DND-41 (cell line): ENCODE measurements around the gene FAM72B.
A peak's percentile ranks its signal among the peaks of the same experiment; 100 is the strongest.
"Not testable (repeated sequence)": the region's sequence is repeated elsewhere in the genome, so short reads cannot be mapped to it uniquely, and the experiment has no call there.

Experiments
- ATAC-seq: fragments of 200-7000 bp; cut with Tn5 transposase; 3 replicates; pipeline ENCODE4 v1.9.1; 2021; ENCODE audit warnings: low read depth; ENCODE audit not compliant: insufficient read depth
- DNase-seq: peaks from one replicate; pipeline ENCODE4 v3.0.0-alpha.2; 2020
- H2AFZ ChIP-seq: 2 replicates; pipeline ENCODE4 v1.6.0; 2012; ENCODE audit warnings: low read depth, low read length
- H3K27ac ChIP-seq: 2 replicates; pipeline ENCODE4 v1.5.1; 2012; ENCODE audit warnings: low read length, inconsistent platforms
- H3K27me3 ChIP-seq: fragments of 200-600 bp; sonication (generic); 2 replicates; pipeline ENCODE4 v1.6.0; 2012; ENCODE audit warnings: low read length, mild to moderate bottlenecking, inconsistent platforms; ENCODE audit not compliant: insufficient read depth, poor library complexity
- H3K36me3 ChIP-seq: 2 replicates; pipeline ENCODE4 v1.5.1; 2012; ENCODE audit warnings: low read length, inconsistent platforms; ENCODE audit not compliant: insufficient read depth
- H3K4me1 ChIP-seq: 2 replicates; pipeline ENCODE4 v1.5.1; 2012; ENCODE audit warnings: mild to moderate bottlenecking, low read length; ENCODE audit not compliant: insufficient read depth
- H3K4me2 ChIP-seq: 2 replicates; pipeline ENCODE4 v1.6.0; 2012; ENCODE audit warnings: mild to moderate bottlenecking, moderate library complexity, low read length, inconsistent platforms; ENCODE audit not compliant: insufficient read depth
- H3K4me3 ChIP-seq, 2 experiments: fragments of 200-600 bp in 1 of 2; shearing (Covaris generic) in 1 of 2; 2 replicates each; pipeline ENCODE4 v1.5.1; 2012 to 2016; ENCODE audit warnings: inconsistent platforms in 2 of 2, low read length in 2 of 2, mild to moderate bottlenecking in 2 of 2, low read depth in 1 of 2, moderate library complexity in 1 of 2
- H3K79me2 ChIP-seq: 2 replicates; pipeline ENCODE4 v1.6.0; 2012; ENCODE audit warnings: low read length, inconsistent platforms; ENCODE audit not compliant: insufficient read depth
- H3K9ac ChIP-seq: 2 replicates; pipeline ENCODE4 v1.6.0; 2012; ENCODE audit warnings: low read depth, mild to moderate bottlenecking, inconsistent platforms, low read length, moderate library complexity
- H3K9me3 ChIP-seq: 2 replicates; pipeline ENCODE4 v1.5.1; 2012; ENCODE audit warnings: low read length, moderate library complexity, mild to moderate bottlenecking, inconsistent platforms; ENCODE audit not compliant: insufficient read depth, severe bottlenecking
- H4K20me1 ChIP-seq: 2 replicates; pipeline ENCODE4 v1.6.0; 2012; ENCODE audit warnings: low read length; ENCODE audit not compliant: insufficient read depth
- TF ChIP-seq, protein P1 (sequence below): IDR thresholded peaks from 2 replicates; pipeline ENCODE4 v1.5.1; 2012; ENCODE audit warnings: borderline replicate concordance, low read length, moderate library complexity, mild to moderate bottlenecking; ENCODE audit not compliant: poor library complexity, severe bottlenecking; ENCODE audit errors: extremely low read depth

FAM72B gene

DNA sequence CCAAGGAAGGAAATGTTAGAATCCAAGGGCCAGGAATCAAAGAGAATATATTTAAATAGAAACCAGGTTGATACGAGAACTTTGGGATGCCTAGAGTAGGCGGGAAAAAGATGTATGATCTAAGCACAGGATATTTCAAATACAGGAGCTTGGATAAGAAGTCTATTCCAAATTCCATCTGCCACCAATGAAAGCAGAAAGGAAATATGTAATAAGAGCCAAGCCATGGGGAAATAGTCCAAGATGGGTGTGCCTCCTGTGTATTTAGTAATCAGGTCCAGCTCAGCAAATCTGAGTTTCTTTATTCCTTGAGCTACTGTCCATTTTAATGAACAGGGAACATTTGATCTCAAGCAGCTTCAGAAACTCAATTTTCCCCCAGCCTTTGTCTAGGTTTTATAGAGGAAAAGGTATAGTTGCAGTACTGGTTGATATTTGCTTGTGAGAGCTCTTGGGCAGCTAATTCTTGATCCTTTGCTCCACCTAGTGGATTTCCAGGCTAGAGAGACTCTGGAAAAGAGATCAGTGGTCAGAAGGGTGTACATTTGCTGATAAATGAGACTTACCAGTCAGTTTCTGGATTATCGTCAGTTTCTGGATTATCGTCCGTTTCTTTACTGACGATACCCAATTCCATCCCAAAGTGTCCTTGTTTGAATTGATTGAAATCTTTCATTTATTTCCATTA is 28.3 kb downstream of the FAM72B start:
- not testable (repeated sequence) for H3K4me3 ChIP-seq, H3K4me1 ChIP-seq, H3K9me3 ChIP-seq, H4K20me1 ChIP-seq, H3K4me2 ChIP-seq, ATAC-seq, H2AFZ ChIP-seq, H3K27ac ChIP-seq, DNase-seq, H3K36me3 ChIP-seq, H3K27me3 ChIP-seq, H3K9ac ChIP-seq, H3K79me2 ChIP-seq
- TF ChIP-seq, protein P1, sequence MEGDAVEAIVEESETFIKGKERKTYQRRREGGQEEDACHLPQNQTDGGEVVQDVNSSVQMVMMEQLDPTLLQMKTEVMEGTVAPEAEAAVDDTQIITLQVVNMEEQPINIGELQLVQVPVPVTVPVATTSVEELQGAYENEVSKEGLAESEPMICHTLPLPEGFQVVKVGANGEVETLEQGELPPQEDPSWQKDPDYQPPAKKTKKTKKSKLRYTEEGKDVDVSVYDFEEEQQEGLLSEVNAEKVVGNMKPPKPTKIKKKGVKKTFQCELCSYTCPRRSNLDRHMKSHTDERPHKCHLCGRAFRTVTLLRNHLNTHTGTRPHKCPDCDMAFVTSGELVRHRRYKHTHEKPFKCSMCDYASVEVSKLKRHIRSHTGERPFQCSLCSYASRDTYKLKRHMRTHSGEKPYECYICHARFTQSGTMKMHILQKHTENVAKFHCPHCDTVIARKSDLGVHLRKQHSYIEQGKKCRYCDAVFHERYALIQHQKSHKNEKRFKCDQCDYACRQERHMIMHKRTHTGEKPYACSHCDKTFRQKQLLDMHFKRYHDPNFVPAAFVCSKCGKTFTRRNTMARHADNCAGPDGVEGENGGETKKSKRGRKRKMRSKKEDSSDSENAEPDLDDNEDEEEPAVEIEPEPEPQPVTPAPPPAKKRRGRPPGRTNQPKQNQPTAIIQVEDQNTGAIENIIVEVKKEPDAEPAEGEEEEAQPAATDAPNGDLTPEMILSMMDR: peak; percentile 4

DNA sequence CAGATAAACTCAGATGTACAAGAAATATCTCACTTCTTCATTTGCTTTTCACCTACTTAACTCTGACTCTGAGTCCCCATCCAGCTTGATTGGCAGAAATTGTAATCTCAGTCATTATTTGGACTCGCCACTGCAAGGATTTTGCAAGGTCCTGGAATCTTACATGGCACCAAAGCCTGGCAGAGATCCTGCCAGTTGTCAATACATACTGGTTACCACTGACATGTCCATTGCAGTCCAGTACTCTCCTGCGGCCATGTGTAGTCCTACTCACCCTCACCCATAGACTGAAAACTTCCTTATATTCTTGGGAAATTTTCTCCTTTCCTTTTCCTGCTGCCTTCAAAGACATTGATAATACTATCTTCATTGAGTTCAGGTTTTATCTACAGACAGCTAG is 29.3 kb downstream of the FAM72B start:
- ATAC-seq, H4K20me1 ChIP-seq, H3K4me2 ChIP-seq, H2AFZ ChIP-seq, H3K79me2 ChIP-seq, H3K27me3 ChIP-seq, DNase-seq, H3K4me3 ChIP-seq, H3K36me3 ChIP-seq, H3K4me1 ChIP-seq, H3K27ac ChIP-seq, H3K9ac ChIP-seq, H3K9me3 ChIP-seq: not testable (repeated sequence)

DNA sequence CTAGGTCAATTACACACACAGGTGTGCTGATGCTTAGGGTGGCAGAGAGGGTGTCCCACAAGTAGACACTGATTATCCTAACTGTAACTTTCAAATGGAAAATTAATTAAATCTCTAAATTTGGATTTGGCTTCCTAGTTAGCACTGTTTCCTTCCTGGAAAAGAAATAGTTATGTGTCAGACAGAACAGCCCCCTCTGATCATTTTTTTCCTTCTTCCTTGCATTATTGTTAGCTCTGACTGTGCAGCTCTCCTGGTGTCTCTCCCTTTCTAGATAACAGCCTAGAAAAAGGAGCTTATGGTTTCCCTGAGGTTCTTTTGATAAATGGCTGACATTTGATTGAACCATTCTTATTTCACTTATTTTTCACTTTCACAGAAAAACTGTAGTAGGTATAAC is 31.4 kb downstream of the FAM72B start:
- not testable (repeated sequence) for H2AFZ ChIP-seq, H3K27me3 ChIP-seq, H3K4me1 ChIP-seq, H4K20me1 ChIP-seq, H3K79me2 ChIP-seq, H3K36me3 ChIP-seq, H3K9me3 ChIP-seq, ATAC-seq, DNase-seq, H3K4me2 ChIP-seq, H3K9ac ChIP-seq, H3K4me3 ChIP-seq, H3K27ac ChIP-seq

DNA sequence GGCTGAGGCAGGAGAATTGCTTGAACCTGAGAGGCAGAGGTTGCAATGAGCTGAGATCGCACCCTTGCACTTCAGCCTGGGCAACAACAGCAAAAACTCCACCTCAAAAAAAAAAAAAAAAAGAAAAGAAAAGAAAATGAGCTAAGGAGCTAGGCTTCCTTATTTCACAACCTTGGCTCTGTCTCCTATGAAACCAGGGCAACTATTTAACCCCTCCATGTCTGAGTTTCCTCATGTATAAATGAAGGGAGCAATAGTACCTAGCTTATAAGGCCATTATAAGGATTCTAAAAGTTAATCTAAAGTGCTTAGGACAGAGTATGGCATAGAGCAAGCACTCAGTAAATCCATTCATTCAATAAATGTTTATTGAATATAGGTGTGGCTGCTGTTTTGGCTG is 32.8 kb downstream of the FAM72B start:
- not testable (repeated sequence) for H3K36me3 ChIP-seq, H3K9ac ChIP-seq, ATAC-seq, H4K20me1 ChIP-seq, H3K9me3 ChIP-seq, H3K4me3 ChIP-seq, H2AFZ ChIP-seq, H3K27me3 ChIP-seq, DNase-seq, H3K27ac ChIP-seq, H3K79me2 ChIP-seq, H3K4me2 ChIP-seq, H3K4me1 ChIP-seq

DNA sequence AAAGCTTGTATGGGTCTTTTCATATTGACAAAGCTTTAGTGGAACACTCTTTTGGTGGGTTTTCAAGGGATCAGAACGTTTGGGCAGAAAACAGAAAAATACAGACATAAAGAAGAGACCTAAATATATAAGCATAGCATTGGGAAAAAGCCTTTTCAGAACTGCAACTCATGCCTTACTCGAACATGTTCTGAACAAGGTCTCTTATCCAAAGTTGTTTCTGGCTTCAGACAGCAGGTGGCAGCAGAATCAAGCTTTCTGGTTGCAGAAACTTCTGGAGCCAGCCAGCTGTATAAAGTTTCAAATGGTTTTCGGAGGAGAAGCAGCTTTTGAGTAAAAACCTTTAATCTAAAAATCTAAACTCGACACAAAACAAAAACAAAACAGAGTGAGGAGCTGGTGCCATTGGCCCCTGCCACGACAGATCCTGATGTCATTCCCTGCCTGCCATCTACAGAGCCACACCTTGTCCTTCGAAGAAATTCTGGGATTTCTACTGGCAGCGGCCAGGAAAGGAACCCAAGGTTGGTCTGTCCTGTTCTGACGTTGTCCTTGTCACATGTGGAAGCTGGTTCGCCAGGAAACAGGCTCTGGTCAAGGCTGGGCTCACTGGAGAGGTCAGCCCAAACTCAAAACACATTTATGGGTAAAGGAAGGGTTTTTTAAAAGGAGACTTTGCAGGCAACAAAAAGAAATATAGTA is 35.5 kb downstream of the FAM72B start:
- H3K36me3 ChIP-seq, H3K27ac ChIP-seq, H3K9me3 ChIP-seq, H4K20me1 ChIP-seq, H2AFZ ChIP-seq, DNase-seq, H3K4me2 ChIP-seq, H3K27me3 ChIP-seq, H3K4me3 ChIP-seq, H3K4me1 ChIP-seq, H3K79me2 ChIP-seq, H3K9ac ChIP-seq: not testable (repeated sequence)
- ATAC-seq: peak; percentile 56; the same call in 2 of the 3 replicates

DNA sequence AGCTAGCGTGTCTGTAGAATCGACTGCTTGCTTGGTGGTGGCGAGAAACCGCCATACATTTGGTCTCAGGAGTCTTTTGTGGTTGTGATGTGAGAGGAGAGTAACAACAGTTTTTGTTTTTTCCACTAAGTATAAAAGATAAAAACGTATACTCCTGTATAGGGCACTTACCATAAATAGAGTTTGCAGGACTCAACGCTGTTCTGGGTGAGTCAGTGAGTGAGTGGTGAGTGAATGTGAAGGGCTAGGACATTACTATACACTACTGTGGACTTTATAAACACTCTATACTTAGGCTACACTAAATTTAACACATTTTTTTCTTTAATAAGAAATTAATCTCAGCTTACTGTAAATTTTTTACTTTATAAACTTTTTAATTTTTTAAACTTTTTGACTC is 43.7 kb downstream of the FAM72B start:
- H3K36me3 ChIP-seq, H3K27me3 ChIP-seq, H3K9me3 ChIP-seq, H2AFZ ChIP-seq, H3K4me3 ChIP-seq, DNase-seq, H4K20me1 ChIP-seq, H3K9ac ChIP-seq, ATAC-seq, H3K4me1 ChIP-seq, H3K4me2 ChIP-seq, H3K79me2 ChIP-seq, H3K27ac ChIP-seq: not testable (repeated sequence)

DNA sequence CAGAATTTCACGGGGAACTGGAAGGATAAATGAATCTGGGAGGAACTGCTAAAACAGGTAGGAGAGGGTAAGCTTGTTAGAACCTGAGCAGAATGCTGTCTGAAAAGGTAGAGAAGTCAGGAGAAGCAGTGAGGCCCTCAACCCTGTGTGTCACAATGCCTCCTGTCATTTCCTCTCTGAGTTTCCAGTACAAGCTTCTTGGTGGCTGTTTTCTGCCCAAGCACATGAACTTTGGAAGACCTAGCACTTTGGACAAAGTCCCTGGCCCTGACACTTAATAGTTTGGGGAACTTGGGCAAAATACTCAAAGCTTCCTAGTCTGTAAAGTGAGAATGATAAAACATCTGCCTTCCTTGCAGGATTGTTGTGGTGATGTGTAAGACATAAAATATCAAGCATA is 52.6 kb downstream of the FAM72B start:
- not testable (repeated sequence) for ATAC-seq, H3K36me3 ChIP-seq

More for the DNA sequence above, 52.6 kb downstream of the FAM72B start:
- H2AFZ ChIP-seq, H3K9ac ChIP-seq, DNase-seq, H3K4me1 ChIP-seq, H3K4me3 ChIP-seq, H3K79me2 ChIP-seq, H3K4me2 ChIP-seq, H3K27me3 ChIP-seq, H3K9me3 ChIP-seq, H4K20me1 ChIP-seq, H3K27ac ChIP-seq: not testable (repeated sequence)
